SK-N-SH treated with all-trans-retinoic acid at 6 μM for 48 hours (cell line): ENCODE measurements around the gene HLTF.

ENCODE experiments used
- CSDC2 ChIP-seq: fragments of 250-450 bp; sonication (Bioruptor Pico); IDR thresholded peaks from 2 replicates; pipeline ENCODE4 v1.5.0; 2020; ENCODE audit warnings: mild to moderate bottlenecking, moderate library complexity
- ESRRG ChIP-seq: fragments of 250-450 bp; sonication (Bioruptor Pico); IDR thresholded peaks from 2 replicates; pipeline ENCODE4 v1.6.1; 2021; ENCODE audit warnings: mild to moderate bottlenecking
- GLIS3 ChIP-seq: fragments of 250-450 bp; sonication (Bioruptor Pico); IDR thresholded peaks from 2 replicates; pipeline ENCODE4 v1.5.0; 2020; ENCODE audit warnings: mild to moderate bottlenecking, moderate library complexity
- OSR1 ChIP-seq: fragments of 250-450 bp; sonication (Bioruptor Pico); IDR thresholded peaks from 2 replicates; pipeline ENCODE4 v1.8.0; 2022; ENCODE audit warnings: moderate library complexity, mild to moderate bottlenecking, inconsistent platforms
- PPARA ChIP-seq: fragments of 250-450 bp; sonication (Bioruptor Pico); IDR thresholded peaks from 2 replicates; pipeline ENCODE4 v1.5.0; 2020; ENCODE audit warnings: mild to moderate bottlenecking, borderline replicate concordance
- RARB ChIP-seq: fragments of 250-450 bp; sonication (Bioruptor Pico); IDR thresholded peaks from 2 replicates; pipeline ENCODE4 v1.8.0; 2021; ENCODE audit warnings: mild to moderate bottlenecking, moderate library complexity
- TSHZ2 ChIP-seq: fragments of 250-450 bp; sonication (Bioruptor Pico); IDR thresholded peaks from 2 replicates; pipeline ENCODE4 v1.5.0; 2020; ENCODE audit warnings: mild to moderate bottlenecking, moderate library complexity
- ZFP30 ChIP-seq: fragments of 450-650 bp; formaldehyde crosslinking; IDR thresholded peaks from 2 replicates; pipeline ENCODE4 v1.5.0; 2022; ENCODE audit warnings: mild to moderate bottlenecking, moderate library complexity
- ZNF8 ChIP-seq: fragments of 450-650 bp; formaldehyde crosslinking; IDR thresholded peaks from 2 replicates; pipeline ENCODE4 v1.5.0; 2020; ENCODE audit warnings: mild to moderate bottlenecking, moderate library complexity
- TF ChIP-seq, protein P1 (sequence below): fragments of 250-450 bp; sonication (Bioruptor Pico); IDR thresholded peaks from 2 replicates; pipeline ENCODE4 v1.5.1; 2020; ENCODE audit warnings: low read depth, mild to moderate bottlenecking, moderate library complexity
- TF ChIP-seq, protein P2 (sequence below): fragments of 250-450 bp; sonication (Bioruptor Pico); IDR thresholded peaks from 2 replicates; pipeline ENCODE4 v1.8.0; 2020; ENCODE audit warnings: mild to moderate bottlenecking, moderate library complexity, borderline replicate concordance

DNA sequence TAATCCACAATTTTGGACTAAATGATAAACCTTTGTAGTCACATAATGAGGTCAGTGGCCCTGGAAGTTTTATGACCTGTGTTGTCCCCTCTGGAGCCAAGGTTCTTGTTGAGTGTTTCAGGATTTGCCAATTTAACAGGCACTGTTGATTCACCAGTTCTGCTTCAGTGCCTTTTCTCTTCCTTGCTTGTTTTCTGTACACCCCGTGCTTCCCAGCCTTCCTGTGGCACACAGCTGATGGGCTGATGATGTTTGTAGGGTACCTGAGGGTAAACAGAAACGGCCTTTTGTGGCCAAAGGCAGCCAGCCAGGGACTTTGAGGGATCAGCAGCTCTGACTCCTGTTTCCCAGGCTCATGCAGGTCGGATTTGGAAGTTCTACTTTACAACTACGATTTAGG lies 81.7 kb downstream of the HLTF start:
- TF ChIP-seq GLIS3 (CRISPR knock-in tag) (no peak), PPARA (no peak), ESRRG (no peak), RARB (CRISPR knock-in tag) (no peak), TSHZ2 (CRISPR knock-in tag) (no peak), CSDC2 (no peak), OSR1 (CRISPR knock-in tag) (no peak), ZFP30 (CRISPR knock-in tag) (no peak), ZNF8 (CRISPR knock-in tag) (no peak)
- TF ChIP-seq, protein P1, sequence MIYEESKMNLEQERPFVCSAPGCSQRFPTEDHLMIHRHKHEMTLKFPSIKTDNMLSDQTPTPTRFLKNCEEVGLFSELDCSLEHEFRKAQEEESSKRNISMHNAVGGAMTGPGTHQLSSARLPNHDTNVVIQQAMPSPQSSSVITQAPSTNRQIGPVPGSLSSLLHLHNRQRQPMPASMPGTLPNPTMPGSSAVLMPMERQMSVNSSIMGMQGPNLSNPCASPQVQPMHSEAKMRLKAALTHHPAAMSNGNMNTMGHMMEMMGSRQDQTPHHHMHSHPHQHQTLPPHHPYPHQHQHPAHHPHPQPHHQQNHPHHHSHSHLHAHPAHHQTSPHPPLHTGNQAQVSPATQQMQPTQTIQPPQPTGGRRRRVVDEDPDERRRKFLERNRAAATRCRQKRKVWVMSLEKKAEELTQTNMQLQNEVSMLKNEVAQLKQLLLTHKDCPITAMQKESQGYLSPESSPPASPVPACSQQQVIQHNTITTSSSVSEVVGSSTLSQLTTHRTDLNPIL (CRISPR knock-in tag): no peak
- TF ChIP-seq, protein P2, sequence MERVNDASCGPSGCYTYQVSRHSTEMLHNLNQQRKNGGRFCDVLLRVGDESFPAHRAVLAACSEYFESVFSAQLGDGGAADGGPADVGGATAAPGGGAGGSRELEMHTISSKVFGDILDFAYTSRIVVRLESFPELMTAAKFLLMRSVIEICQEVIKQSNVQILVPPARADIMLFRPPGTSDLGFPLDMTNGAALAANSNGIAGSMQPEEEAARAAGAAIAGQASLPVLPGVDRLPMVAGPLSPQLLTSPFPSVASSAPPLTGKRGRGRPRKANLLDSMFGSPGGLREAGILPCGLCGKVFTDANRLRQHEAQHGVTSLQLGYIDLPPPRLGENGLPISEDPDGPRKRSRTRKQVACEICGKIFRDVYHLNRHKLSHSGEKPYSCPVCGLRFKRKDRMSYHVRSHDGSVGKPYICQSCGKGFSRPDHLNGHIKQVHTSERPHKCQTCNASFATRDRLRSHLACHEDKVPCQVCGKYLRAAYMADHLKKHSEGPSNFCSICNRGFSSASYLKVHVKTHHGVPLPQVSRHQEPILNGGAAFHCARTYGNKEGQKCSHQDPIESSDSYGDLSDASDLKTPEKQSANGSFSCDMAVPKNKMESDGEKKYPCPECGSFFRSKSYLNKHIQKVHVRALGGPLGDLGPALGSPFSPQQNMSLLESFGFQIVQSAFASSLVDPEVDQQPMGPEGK (CRISPR knock-in tag): no peak
